G401.6 (cell line): Measurements from ENCODE around the gene SLC44A2.
A peak's percentile ranks its signal among the peaks of the same experiment; 100 is the strongest.

Experiments used
- FAIRE-seq: peaks from 2 replicates; lab custom pipeline; 2012; peaks lifted over from hg19 to GRCh38; lab: Jason Lieb, UNC

Gene SLC44A2

DNA sequence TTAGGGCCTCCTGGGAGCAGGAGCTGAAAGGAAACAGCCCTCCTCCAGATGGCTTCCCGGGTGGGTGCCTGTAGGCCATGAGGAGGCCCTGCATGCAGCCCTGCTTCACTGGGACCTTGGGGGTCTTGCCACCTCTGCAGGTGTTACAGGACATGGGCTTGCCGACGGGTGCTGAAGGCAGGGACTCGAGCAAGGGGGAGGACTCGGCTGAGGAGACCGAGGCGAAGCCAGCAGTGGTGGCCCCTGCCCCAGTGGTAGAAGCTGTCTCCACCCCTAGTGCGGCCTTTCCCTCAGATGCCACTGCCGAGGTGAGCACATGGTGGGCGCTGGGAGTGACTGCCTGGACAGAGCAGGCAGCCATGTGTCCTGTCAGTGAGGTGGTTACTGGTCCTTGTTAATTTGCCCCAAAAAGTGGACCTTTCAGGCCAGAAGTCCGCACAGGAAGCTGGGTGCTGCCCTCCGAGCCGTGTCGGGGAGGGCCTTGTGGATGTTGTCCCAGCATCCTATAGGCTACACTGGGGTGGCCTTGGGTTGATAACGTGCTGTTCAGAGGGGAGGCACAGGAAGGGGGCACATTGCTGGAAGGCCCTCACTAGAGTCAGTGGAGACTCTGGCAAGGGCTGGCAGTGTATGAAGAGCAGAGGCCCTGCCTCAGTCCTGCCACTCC is 57.2 kb downstream of the SLC44A2 start:
- no peak for FAIRE-seq

DNA sequence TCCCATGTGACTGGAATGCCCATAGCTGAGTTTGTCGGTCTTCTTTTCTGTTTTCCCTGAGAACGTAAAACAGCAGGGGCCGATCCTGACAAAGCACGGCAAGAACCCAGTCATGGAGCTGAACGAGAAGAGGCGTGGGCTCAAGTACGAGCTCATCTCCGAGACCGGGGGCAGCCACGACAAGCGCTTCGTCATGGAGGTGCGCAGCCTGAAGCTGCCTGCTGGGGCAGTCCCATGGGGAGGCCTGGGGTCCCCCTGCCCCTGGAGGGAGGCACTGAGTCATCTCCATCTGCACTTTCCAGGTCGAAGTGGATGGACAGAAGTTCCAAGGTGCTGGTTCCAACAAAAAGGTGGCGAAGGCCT is 57.7 kb downstream of the SLC44A2 start:
- no peak for FAIRE-seq

DNA sequence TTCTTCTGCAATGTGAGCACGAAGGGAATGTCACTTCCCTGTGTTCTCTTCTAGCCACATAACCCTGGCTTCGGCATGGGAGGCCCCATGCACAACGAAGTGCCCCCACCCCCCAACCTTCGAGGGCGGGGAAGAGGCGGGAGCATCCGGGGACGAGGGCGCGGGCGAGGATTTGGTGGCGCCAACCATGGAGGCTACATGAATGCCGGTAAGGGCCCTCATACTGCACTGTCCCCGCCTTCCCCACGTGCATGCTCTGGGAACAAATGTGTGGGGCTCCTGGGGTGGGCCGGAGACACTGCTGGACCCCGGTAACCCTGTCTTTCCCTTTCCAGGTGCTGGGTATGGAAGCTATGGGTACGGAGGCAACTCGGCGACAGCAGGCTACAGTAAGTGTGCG is 58.2 kb downstream of the SLC44A2 start:
- FAIRE-seq, result no peak

DNA sequence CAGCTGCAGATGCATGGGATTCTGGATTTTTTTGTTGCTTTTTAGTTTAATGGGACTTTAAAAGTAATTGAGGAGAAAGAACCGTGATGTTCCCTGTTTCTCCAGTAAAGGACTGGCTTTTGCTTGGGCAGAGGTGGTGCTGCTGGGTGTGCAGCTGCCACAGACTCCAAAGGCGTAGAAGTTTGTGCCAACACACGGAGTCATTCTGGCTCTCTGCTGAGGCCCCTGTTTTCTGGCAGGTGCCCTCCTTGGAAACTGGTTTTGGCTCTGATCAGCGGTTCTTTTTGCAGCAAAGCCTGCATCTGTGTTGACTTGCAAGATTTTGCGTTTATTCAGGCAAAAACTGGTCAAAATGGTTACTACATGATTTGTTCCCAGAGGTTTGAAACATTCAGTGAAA is 59.9 kb downstream of the SLC44A2 start:
- FAIRE-seq, result no peak

DNA sequence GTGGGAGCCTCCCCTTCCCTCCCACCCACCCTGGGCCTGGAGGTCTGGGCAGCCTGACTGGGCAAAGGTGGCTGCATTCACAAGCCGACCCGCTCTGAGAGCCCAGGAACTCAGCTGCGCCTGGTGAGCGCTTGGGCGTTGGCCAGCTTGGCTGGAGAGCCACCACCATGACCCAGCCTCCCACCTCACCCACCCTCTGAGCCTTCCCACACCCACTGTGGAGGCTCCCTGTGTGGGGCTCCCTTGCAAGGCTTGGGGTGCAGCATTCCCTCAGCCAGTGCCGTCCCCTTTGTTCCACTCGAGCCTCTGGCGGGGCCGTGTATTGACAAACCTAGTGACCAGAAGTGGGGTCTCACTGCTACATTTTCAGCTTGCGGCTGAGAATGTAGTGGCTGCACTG is 60.8 kb downstream of the SLC44A2 start:
- no peak for FAIRE-seq

DNA sequence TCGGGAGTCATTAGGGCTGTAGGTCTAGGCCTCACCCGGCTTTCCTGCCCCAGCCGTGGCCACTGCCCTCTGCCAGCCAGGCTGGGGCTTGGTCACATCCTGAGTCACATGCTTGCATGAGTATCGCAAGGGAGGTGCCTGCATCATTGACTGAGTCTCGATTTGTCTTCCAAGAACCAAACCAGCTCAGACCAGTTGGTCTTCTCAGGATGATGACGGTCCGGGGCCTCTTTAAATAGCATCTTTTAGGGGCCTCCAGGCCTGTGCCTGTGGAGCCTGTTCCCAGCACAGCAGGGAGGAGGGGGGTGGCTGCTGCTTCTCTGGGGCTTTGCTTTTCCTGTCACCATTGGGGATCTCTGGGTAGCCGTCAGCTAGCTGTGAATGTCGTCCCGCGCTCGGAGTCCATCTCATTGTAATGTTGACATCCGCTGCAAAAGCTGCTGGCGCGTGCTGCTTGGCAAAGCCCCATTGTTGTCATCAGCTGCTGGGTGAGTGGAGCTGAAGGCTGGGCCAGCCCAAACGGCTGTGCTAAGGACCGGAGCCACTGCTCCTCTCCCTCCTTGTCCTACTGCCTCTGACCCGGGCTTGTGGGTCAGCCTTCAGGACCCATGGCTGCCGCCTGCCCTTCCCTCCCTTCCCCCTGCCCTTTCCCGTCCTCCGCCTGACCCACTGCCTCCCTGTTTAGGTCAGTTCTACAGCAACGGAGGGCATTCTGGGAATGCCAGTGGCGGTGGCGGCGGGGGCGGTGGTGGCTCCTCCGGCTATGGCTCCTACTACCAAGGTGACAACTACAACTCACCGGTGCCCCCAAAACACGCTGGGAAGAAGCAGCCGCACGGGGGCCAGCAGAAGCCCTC is 61.5 kb downstream of the SLC44A2 start:
- no peak for FAIRE-seq

DNA sequence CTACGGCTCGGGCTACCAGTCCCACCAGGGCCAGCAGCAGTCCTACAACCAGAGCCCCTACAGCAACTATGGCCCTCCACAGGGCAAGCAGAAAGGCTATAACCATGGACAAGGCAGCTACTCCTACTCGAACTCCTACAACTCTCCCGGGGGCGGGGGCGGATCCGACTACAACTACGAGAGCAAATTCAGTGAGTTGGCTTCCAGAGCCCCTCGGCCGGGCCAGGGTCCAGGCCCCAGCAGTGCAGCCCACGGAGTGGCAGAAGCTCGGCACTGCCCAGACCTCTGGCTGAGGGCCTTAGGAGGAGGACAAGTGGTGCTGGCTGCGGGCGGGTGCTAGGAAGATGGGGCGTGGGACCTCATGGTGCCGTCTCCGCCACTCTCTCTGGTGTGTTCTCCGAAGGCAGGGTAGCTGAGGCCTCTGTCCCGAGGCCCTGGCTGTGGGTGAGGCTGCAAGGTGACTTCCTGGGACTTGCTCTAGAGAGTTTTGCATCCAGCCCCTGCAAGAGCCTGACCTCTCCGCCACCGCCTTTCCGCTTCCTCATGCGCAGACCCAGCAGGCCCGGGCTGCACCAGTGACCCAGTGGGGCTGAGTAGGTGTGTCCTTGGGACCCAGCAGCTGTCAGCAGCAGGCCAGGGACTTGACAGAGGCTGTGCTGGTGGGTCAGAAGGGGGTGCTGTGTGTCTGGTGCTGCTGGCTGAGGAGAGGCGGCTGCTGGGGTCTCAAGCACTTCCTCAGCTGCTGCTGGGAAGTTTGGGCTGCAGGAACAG is 62.4 kb downstream of the SLC44A2 start:
- no peak for FAIRE-seq

DNA sequence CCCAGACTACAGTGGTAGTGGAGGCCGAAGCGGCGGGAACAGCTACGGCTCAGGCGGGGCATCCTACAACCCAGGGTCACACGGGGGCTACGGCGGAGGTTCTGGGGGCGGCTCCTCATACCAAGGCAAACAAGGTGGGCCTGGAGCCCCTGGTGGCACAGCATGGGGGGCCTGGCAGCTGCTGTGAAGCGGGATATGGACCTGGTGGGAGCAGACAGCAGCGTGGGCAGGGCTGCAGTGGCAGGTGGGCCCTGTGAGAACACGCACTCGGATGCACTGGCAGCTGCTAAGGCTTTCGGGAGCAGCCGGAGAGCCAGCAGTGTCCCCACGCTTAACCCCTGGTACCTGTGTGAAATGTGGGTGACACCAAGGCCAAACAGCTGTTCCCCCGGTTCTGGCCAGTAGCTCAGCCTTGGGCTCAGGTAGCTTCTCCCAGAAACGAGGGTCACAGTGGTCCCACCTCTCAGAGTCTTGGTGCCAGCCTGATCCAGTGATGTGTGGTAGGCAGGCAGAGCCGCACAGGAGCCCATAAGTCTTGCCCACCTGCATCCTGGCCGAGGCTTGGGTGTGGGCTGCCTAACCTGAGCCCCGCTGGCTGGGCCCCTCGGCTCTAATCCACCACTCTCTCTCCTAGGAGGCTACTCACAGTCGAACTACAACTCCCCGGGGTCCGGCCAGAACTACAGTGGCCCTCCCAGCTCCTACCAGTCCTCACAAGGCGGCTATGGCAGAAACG is 63.4 kb downstream of the SLC44A2 start:
- FAIRE-seq, result no peak

DNA sequence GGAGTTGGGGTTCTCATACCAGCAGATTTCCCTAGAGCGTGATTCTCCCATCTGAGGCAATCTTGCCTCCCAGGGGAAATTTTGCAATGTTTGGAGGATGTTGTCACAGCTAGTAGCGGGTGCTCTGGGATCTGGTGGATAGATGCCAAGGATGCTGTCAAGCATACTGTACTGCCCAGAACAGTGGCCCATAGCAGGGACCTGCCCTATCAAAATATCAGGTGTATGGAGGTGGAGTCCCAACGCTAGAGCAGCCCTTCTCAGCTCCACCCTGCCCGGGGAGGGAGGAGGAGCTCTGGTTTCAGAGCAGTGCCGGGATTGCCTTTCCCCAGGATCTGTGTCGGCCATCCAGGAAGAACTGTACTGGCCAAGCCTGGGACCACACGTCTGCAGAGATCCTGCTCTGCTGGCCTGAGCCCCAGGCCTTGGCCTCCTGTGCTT is 65.0 kb downstream of the SLC44A2 start:
- FAIRE-seq, result peak; percentile 69

DNA sequence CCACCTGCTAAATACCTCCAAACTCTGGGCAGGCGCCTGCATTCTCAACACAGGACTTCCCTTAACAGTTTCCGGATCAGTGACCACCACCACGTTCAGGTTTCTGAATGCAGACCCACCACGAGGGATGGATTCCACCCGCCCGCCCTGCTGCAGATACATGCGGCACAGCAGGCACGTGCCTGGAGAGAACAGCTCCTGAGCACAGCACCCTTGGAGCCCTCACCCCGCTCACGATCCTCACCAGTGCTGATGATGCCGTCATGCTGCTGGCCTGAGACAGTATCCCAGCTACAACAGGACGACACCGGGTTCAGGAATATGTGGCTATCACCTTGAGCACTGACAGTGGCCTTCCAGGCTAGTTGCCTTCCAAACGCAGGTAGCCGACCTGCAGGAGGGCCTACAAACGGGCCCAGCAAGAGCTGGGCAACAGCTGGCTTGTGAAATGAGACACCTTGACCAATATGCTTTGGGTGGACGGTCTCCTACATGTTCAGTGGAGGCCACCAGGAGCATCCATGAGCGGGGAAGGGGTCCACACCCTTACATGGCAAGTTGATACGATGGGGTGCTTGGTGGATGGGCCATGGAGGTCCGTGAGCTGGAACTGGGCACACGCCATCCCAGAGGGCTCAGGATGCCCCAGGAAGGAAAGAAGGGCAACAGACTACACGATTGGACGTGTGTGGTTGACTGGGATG is 66.0 kb downstream of the SLC44A2 start:
- no peak for FAIRE-seq

DNA sequence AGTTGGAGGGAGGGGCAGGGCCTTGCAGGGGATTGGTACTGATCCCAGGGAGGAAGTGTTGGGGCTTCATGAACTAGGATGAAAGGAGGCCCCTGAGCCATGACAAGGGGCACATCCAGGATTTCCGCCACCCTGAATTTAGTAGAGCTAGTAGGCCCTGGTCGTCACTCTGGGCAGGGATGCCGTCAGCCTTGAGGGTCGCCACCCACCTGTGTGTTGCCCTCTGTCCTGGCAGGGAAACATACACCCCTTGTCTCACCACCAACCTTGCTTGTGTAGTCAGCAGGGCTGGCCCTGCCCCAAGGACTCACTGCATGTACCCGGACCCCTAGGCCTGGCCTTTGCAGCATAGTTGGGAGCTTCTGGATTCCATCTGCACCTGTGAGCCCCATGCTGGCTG is 66.5 kb downstream of the SLC44A2 start:
- no peak for FAIRE-seq

DNA sequence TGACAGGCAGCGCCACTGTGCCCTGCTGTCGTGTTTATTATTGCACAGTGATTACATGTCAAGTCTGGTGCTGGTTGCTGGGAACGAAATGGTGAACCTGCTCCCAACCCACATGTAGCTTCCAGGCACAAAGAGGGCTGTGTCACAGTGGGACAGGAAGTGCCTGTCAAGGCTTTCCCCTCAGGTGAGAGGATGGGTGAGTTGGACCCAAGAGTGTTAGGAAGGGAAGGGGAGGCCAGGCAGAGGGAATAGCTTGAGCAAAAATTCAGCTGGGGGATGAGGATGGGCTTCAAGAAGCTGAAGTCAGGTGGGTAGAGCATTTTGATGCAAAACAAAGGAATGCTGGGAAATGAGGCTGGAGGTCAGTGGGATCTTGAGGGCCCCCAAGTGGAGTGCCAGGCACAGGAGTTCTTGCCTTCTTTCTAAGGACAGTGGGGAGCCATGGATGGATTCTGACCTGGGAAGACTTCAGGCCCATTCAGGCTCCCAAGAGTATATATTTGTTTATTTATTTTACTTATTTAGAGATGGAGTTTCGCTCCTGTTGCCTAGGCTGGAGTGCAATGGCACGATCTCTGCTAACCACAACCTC is 67.4 kb downstream of the SLC44A2 start:
- FAIRE-seq, result no peak
